HG03196 (cell line): ENCODE results near the gene ADGRB3.
"Not testable (repeated sequence)": the region's sequence is repeated elsewhere in the genome, so short reads cannot be mapped to it uniquely, and the experiment has no call there.

ENCODE experiments used
- ATAC-seq: cut with Tn5 transposase; IDR thresholded peaks from one replicate; pipeline ENCODE4 v1.9.1; 2021; ENCODE audit not compliant: unreplicated experiment

ADGRB3 gene

DNA sequence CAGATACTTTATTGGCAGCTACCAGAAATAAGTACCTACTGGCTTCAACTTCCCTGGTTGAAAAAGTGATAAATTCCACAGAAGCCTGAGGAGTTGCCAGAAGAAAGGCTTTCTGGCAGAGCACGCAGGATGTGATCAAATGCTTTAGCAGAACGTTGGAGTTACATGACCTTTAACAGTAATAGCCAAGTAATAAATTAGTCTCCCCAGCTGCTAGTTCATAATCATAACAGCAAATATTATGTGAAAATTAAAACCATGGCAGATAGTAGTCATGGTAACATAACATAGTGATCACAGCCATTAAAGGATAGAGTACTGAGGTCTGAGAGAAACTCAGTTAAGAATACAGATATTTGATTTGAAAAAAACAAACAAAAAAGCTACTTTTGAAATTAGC, 567.7 kb downstream of the ADGRB3 start:
- ATAC-seq: no peak

DNA sequence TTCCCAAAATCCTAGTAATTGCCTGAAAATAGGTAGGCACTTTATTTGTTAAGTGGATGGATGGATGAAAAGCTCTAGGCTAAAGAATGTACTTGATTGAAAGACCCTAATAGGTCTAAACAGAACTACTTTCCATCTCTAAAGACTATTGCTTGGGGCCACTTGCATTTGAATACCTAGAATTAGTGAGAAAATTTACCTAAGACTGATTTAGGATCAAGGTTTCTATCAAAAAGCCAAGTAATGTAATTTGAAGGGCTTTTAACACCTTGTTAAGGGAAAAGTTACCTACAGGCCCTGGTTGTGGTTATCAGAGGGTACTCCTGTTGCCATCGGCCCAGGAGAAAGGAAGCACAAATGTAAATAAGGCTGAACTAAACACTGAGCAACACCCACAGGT, 581.0 kb downstream of the ADGRB3 start:
- ATAC-seq: no peak

DNA sequence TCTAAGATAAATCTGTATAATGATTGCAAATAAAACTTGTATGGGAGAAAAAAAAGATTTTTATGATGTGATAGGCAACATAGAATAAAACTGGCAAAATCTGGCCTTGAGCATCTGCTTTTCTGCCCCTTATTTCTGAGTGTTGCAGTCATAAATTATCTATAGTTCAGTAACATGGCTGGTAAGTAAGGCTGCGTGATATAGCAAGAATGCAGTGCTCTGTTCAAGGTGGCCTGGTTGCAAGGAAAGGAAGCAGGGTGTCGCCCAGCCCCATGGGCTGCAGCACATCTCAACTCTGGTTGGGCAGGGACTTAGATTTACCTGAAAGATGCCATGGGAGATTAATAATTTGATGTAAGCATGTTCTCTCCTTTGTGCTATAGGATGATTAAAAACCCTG, 582.3 kb downstream of the ADGRB3 start:
- ATAC-seq: no peak

DNA sequence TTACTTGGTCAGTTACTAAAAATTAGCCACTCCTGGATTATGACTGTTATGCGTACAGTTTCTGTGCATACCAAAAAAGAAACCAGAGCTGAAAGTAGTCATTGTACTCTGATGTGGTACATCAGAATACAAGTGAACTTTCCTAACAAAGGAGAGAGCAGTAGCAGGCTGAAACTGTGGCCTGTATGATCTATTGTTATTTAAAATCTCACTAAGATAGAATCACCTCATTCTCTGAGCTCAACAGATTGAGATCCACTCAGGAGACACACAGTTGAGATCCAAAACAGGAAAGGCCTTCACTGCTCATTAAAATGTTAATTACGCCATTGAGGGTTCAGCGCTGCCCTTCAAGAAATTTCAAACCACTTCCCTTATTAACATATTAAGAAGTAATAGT, 585.3 kb downstream of the ADGRB3 start:
- no peak for ATAC-seq

DNA sequence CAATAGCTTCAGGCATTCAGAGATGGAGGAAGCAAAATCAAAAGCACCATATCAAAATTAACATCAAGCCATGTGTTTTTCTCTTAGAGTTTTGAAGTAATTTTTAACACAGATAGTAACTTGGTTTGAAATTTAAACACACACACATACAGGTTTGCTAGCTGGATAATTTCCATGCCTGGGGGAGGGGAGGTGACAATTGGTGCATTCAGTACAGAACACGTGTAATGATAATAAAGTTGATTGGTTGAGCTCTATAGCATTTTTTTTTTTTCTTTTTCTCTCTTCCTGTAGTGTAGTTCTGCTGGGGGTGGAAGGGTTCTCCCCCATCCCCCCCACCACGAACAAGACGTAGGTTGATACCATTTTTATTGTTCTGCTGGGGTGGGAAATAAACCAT, 596.9 kb downstream of the ADGRB3 start:
- no peak for ATAC-seq

DNA sequence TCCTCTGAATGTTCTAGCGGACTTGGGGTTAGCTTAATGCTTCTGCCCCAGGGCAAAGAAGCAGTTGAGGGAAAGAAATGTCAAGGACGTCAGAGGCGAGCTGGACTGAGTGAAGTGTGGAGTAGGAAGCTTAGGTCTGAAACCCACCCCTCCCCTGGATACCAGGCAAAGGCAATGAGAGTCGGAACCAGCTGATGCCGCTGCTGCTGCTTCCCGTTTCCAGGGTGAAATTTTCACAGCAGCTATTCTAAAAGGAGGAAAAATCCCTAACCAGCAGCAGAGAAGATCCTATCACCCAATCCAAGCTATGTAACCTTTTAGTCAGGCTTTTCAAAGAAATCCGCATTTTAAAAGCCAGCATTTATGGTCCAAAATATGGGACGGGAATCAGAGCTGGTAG, 597.4 kb downstream of the ADGRB3 start:
- ATAC-seq: no peak

DNA sequence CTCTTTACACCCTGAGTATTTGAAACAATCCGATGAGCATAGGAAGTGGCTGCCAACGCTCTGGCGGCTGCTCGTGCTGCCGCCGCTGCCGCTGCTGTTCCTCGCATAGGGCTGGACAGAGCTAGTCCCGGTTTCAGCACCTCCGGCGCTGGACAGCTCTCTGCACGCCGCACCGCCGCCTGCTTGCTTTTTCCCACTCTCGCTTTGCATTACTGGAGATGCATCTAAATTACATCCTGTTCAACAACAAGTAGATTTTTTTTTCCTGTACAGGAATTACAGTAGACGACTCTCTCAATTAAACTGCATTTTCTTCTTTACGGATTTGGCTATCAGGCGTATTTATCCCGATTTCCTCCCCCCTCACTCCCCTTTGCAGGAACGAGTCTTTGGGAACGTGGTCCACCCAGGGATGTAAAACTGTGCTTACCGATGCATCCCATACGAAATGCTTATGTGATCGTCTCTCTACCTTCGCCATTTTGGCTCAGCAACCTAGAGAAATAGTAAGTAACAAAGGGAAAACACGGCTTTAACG, 597.9 kb downstream of the ADGRB3 start:
- ATAC-seq: peak; percentile 92

DNA sequence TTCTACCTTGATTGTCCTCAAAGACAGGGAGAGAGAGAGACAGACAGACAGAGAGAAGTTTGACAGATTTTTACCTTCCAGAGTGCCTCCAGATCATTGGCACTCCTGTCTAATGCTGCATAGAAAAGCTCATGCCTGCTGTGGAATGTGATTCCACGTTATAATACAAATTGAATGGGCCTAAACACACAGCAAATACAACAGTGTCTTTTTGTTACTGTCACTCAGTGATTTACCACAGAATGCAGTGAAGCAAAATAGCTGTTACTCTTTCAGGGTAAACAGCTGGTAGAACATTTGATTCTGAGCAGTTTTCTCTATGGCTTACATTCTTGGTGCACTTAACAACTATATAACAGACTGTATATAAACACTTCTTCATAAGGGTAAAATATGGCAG, 603.0 kb downstream of the ADGRB3 start:
- no peak for ATAC-seq

DNA sequence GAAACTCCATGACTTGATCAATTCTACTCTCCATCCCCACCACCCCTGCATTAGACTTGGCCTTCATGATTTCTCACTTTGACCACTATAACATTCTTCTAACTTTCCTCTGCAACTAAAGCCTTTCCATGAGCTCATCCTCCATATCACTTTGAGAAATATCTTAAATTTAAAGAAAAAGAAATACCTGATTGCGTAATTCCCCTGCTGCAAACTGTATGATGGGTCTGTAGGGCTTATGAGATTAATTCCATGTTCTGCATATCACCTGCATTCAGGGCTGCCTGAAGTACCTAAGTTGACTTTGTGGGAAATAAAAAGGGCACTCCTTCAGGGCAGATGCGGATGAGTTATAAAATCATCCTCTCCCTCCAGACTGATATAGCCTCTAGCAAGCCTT, 611.9 kb downstream of the ADGRB3 start:
- ATAC-seq: no peak

DNA sequence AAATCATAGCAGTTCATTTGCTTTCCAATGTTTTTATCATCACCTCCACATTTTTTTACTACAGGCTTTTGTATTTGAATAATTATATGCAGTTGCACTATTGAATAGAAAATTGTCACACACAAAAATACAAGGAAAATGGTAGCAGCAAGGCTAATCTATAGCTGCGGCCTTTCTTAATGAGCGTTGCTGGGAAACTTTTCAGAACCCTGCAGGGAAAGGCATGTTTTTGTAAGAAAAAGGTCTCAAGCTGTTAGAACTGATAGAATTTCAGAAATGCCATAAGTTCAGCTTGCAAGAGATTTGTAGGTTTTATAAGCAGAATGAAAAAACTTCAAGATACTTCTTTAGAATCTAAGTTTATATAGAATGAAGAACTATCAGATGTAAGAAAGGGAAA, 625.9 kb downstream of the ADGRB3 start:
- ATAC-seq: no peak

DNA sequence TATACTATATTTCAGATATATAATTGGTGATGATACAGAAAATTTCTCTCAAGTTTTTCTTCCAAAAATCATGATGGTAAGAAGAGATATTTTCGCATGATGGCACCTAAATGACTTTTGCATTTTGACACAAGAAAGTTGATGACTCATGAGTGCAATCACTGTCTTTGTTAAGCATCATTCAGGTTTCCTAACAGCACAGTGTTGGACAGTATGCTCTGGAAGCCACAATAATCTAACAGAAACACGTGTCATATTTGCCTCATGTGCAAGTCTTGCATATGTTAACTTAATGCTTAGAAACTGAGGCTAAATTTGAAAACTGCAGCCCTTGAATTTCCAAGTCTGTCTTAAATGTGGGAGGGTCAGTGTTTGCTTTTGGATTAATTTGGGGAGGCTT, 628.2 kb downstream of the ADGRB3 start:
- ATAC-seq: no peak

DNA sequence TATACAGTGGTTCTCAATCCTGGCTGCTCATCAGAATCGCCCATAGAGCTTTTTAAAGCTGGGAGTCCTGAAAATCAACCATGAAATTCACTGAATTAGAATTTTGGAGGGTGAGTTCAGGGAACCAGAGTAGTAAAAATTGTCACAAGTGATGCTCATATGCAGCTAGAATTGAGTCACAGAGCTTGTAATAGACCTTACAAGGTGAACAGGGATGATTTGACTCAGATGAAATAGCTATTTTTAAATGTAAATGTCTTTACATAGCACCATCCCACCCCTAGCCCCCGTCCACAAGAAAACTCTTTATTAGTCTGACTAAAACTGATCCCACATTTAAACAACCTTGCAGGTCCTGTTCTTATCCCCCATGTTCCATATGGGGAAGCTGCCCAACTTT, 630.0 kb downstream of the ADGRB3 start:
- no peak for ATAC-seq

DNA sequence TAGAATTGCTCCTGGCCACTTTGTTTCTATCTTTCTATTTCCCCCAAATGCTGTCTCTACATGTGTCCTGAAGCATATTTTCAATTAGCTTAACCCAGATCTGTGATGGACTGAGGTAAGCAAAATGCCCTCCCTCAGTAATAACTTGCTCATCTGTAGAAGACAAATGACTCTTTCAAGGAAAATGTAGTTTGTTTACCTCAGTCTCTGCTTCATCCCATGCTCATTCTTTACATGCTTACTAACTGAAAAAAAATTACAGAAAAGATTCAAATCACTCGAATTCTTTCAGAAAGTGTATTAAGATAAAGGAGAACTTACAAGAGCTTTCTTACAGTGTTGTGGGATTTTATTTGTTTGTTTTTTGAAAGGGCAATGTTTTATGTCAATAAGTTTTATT, 630.6 kb downstream of the ADGRB3 start:
- no peak for ATAC-seq

DNA sequence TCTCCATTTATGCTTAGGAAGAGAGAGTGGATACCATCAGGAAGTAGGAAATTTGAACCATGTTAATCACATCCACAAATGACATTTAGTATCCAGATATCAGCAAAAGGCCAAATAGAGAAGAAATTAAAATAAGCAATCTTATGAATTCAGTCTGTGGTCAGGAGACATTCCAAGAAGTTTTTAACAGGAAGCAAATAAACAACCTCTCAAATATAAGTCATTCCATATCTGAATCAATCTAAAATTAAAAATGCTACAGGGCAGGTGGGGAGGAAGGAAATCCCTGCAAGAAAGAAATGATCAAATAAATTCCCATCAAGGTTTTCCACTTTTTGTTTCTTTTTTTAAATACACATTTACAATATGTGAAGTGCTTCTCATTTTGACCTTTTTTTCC, 641.1 kb downstream of the ADGRB3 start:
- no peak for ATAC-seq

DNA sequence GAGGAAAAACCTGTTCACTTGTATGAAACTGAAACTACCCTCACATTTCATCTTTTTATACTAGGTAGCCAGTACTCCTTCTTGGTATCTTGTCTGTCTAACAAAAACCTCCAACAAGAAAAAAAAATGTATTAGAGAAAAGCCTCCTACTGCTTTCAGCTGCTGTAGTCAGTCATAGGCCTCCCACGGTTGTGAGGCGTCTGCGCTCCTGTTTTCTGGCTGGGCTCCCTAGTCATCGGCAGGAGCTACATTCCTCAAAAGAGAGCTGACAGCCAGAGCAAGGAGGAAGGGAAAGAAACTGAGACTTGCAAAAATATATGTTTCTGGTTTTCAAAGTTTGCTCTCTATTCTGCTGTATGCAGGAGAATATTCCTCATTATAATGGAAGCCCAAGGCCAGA, 644.7 kb downstream of the ADGRB3 start:
- no peak for ATAC-seq

DNA sequence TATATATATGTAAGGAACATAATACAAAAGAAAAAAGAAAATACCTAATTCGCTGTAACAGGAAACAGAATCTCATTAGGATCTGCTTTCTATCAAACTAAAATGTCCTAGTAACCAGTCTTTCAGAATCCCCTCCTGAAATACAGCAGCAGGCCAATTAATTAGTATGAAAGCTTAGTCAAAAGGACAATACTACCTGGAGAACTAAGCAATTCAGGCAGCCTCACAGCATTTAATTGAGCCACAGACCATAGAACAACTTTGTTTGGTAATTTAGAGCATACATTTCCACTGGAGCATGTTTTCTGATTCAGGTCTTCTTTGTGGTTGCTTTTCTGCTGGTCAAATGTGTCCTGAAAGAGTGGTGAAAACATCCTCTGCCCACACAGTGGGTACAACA, 645.8 kb downstream of the ADGRB3 start:
- no peak for ATAC-seq

DNA sequence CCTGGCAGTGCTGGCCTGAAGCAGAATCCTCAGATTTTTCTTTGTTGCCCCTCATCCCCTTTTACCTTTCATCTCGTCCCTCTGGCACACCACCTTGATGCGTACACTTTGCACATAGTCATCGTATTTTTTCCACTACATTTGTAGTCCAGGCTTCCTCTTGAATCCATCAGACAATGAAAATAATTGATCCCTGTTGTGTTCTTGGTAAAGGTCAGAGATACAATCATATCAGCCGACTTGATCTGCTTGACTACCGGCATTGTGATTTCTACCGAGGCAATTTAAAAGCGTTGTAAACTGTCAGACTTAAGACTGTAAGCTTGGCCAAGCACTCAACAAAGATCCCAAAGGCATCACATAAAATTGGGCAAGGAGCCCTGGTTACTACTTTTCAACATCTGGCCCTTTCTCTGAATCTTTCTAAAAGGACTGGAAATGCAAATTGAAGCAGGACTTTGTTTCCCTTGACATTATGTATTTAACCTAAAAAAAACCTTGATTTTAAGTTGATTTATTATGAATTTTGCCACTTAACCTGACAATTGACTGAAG, 649.2 kb downstream of the ADGRB3 start:
- no peak for ATAC-seq

DNA sequence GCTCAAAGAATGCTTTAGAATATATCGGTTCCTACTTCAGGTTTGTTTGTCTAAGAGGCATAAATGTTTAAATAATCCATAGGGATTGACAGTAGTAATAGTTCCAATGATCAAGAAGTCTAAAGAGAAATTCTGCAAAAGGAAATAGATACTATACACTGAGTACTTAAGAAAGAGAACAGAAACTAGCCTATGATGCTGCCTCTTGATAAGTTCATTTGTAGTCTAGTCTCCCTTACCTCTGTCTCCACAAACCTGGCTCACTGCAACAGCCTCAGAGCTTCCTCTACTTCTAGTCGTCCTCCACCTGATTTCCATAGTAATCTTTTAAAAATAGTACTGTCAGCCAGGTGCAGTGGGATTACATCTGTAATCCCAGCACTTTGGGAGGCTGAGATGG, 650.0 kb downstream of the ADGRB3 start:
- ATAC-seq: no peak

DNA sequence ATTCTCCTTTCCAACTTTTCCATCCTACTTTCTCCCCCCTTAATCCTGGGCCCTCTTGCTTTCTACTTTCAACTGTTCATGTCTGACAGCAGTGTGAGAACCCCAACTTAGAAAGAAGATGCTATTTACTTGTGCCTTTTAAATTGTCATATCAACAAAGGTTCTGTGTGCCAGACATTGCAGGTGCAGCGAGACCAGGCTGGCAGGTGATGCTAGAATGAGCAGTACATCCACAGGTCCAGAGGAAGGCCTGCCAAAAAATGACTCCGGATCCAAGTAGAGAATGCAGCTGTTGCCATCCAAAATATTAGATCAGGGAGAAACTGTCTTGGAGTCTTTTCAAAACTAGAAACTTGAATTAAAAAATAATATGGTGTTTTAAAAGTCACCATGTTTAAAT, 651.2 kb downstream of the ADGRB3 start:
- no peak for ATAC-seq

DNA sequence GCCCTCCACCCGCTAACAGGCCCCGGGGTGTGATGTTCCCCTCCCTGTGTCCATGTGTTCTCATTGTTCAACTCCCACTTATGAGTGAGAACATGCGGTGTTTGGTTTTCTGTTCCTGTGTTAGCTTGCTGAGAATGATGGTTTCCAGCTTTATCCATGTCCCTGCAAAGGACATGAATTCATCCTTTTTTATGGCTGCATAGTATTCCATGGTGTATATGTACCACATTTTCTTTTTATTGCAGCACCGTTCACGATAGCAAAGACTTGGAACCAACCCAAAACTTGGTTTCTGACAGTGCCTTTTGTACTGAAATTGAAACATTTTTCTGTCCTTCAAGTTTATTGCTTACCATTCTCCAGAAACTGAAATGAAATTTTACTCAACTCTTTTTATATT, 653.1 kb downstream of the ADGRB3 start:
- not testable (repeated sequence) for ATAC-seq

DNA sequence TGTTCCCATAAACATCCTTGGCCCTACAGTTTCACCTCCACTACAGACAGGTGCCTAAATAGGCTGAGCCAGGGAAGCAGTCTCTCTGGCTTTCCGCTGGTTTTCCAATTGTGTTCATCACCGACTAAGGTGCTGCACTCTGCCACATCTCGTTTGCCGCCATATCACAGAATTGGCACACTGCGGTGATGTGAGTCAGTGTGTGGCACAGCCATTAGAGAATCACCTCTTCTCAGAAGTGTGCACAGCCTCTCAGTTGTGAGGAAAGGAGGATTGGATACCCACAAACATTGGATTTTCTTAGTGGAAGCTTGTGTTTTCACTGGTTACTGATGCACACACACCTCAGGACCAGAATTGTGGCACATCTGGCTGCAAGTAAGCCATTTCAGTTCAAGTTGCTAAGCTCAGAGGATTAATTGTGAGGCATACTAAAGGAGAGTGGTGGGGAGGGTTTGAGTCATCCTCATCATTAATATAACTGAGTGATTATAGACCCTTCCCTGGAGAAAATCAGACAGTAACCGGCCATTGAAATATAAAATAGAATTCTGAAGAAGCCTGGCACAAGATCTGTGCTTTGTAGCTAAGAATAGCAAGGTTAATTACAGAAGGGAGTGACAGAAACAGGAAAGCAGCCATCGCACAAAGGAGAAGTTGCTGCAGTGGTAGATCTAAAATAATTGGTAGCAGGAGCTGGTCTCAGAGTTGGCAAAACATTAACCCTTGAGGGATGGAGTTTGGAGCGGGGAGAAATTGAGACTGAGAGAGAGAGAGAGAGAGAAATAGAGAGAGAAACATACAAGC, 654.8 kb downstream of the ADGRB3 start:
- ATAC-seq: no peak

DNA sequence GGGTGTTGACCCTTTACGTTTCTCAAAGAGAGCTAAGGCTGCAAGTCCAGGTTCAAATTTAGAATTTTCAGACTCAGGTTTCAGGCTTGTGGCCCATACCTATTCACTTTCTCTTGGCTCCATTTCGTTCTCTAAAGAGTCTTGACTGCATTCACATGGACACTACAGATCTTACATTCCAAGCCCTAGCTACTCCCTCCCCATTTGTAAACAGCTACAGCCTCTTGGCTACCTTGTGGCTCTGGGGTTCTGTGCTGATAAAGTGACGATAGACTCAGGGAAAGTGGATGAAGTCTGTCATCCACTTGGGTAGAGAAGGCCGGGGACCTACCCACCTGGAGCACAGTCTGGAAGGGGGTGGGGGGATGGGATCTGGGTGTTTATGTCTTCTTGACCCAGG, 658.4 kb downstream of the ADGRB3 start:
- ATAC-seq: no peak

DNA sequence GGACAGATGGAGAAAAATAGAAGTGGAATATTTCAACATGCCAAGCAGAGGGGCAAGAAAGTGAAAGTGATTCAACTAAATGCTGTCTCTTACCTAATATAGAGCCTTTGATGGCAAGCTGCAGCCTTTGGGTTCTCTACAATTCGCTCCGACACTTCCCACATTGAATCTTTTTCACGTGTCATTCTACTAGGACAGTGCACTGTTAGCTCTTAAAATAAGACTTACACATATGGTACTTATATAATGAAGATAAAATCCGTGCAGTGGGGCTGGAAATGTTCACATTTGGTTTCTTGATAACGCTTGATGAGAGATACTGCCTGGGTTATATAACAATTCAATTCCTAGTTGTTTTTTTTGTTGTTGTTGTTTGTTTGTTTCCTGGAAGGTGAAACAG, 659.3 kb downstream of the ADGRB3 start:
- ATAC-seq: no peak
